ENCODE measurements around the gene SLC31A2.

DNA sequence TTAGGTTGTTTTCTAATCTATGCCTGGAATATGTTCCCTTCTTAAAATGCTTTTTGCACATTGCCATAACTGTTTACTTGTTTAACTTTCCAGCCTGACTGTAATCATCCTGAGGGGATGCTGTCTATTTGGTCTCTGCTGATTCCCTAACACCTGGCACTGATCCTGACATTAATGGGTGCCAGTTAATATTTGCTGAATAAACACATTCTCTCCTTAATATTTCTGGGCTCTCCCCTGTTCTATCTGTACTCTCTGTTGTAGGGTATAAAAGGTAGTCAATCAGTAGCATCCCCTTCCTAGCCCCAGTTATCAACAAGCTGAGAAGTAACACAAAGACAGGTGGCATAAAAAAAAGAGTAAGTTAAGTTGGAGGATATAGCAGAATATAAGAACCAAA lies 21.3 kb upstream of the SLC31A2 start:
- TF ChIP-seq, protein P1, sequence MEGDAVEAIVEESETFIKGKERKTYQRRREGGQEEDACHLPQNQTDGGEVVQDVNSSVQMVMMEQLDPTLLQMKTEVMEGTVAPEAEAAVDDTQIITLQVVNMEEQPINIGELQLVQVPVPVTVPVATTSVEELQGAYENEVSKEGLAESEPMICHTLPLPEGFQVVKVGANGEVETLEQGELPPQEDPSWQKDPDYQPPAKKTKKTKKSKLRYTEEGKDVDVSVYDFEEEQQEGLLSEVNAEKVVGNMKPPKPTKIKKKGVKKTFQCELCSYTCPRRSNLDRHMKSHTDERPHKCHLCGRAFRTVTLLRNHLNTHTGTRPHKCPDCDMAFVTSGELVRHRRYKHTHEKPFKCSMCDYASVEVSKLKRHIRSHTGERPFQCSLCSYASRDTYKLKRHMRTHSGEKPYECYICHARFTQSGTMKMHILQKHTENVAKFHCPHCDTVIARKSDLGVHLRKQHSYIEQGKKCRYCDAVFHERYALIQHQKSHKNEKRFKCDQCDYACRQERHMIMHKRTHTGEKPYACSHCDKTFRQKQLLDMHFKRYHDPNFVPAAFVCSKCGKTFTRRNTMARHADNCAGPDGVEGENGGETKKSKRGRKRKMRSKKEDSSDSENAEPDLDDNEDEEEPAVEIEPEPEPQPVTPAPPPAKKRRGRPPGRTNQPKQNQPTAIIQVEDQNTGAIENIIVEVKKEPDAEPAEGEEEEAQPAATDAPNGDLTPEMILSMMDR (IDR thresholded peaks at IDR 0.05; ENCODE audit: low read depth, low read length, poor library complexity, severe bottlenecking), result no peak
- no peak for TF ChIP-seq EZH2phosphoT487 (IDR thresholded peaks at IDR 0.05; ENCODE audit: borderline replicate concordance, low read length)
